GM21526 (cell line): ENCODE data around the gene RLIM.
"Not testable (repeated sequence)": the region's sequence is repeated elsewhere in the genome, so short reads cannot be mapped to it uniquely, and the experiment has no call there.

ENCODE experiments used
- ATAC-seq: cut with Tn5 transposase; IDR thresholded peaks from one replicate; pipeline ENCODE4 v1.9.1; 2021; ENCODE audit warnings: moderate library complexity; ENCODE audit not compliant: unreplicated experiment, low FRiP score

Gene RLIM

GRCh38 chrX:74614093-74614909 lies at the start of gene RLIM:
Gene RLIM, minus strand, starts transcription at chrX:74614624. Its CDS starts 18,647 bp downstream, at chrX:74595977.
- ATAC-seq: peak; percentile 91

DNA sequence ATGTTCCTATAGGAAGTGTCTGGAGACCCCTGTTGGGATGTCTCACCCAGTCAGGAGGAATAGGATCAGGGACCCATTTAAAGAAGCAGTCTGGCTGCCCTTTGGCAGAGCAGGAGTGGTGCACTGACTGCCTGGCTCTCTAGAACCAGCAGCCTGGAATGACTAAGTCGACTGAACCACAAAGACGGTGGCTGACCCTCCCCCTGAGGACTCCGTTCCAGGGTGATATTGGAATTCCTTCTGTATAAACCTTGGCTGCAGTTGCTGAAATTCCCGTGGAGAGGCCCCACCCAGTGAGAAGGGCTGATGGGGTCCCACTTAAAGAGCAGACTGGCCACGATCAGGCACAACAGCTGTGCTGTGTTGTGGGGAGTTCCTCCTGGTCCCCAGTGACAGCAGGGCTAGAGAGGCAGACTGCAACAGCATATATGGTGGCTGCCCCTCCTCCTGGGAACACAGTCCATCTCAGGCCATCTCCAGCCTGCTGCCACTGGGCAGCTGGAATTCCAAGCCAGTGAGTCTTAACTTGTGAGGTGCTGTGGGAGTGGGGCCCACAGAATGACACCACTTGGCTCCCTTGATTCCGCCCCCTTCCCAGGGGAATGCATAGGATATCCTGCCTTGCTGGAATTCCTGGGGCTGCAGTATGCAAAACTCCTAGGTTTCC lies 41.8 kb upstream of the RLIM start:
- ATAC-seq: no peak

DNA sequence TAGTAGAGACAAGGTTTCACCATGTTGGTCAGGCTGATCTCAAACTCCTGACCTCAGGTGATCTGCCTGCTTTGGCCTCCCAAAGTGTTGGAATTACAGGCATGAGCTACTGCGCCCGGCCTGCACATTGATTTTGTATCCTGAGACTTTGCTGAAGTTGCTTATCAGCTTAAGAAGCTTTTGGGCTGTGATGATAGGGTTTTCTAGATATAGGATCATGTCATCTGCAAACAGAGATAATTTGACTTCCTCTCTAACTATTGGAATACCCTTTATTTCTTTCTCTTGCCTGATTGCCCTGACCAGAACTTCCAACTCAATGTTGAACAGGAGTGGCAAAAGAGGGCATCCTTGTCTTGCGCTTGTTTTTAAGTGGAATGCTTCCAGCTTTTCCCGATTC lies 40.5 kb upstream of the RLIM start:
- not testable (repeated sequence) for ATAC-seq

DNA sequence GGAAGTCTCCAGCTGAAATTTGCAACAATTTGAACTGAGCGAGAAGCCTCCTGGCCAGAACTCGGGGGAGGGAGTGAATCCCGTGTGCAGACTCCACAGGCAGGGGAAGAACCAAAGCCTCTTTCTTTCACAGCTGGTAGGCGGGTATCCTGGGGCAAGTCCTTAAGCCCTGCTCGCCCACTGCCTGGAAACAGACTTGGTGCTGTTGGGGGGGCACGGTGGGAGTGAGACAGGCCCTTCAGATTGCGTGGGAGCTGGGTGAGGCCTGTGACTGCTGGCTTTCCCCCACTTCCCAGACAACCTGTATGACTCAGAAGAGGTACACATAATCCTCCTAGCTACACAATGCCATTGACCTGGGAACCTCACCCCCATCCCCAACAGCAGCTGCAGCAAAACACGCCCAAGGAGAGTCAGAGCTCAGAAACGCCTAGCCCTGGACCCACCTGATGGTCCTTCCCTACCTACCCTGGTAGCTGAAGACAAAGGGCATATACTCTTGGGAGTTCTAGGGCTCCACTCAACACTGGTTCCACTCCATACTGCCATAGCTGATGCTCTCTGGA lies 22.4 kb upstream of the RLIM start:
- no peak for ATAC-seq

GRCh38 chrX:74613370-74614092 lies 893 bp downstream of the RLIM start:
- no peak for ATAC-seq

DNA sequence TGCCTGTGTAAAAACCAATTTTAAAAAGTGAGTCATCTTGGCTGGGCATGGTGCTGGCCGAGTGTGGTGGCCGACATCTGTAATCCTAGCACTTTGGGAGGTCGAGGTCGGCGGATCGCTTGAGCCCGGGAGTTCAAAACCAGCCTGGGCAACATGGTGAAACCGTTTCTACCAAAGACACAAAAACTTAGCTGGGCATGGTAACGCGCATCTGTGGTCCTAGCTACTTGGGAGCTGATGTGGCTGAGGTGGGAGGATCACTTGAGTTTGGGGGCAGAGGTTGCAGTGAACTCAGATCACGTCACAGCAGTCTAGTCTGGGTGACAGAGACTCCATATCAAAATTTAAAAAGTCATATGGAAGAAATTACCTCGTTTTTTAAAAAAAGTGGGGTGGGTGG lies 7.6 kb downstream of the RLIM start:
- ATAC-seq: no peak

- ATAC-seq: no peak
These were observed 8.1 kb downstream of the RLIM start for GRCh38 chrX:74606342-74606741.

DNA sequence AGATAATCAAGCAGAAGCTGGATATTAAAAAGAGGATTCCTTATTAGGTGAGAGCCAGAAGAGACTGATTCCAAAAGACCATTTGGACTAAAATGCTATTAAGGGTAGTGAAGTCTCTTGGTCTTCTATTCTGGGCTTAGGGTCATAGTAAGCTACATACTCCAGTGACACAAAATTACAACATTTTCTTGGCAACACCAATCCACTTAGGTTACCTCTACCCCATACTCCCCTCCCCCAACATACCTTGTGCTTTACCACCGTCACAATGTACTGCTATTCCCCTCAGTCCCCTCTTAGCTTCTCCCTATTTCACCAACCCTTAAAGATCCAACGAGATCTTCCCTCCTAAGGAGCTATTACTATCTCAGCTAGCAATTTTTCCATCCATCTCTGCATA lies 11.4 kb downstream of the RLIM start:
- ATAC-seq: no peak

GRCh38 chrX:74602142-74602541 lies 12.3 kb downstream of the RLIM start:
- ATAC-seq: no peak

GRCh38 chrX:74593593-74593992 lies 20.8 kb downstream of the RLIM start:
- no peak for ATAC-seq

DNA sequence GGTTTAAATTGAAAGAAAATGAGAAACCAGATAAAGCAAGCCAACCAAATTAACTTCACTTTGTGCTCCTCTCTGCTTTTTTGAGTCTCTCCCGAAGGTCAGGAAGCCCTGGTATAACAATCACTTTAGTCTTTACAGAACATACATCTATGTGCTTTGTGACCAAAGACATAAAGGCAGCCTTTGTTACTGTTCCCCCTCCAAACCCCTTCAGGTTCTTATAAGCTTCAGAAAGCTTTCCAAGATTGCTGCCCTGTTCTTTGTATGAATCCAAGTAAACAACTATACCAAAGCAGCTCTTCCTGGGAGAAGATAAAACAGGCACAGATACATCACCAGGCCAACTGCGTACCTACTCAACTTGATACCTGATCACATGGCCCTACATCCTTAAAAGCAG lies 28.7 kb downstream of the RLIM start:
- ATAC-seq: no peak

- no peak for ATAC-seq
These were observed 34.7 kb downstream of the RLIM start for GRCh38 chrX:74579597-74580198.

- no peak for ATAC-seq
These were observed 36.3 kb downstream of the RLIM start for GRCh38 chrX:74578137-74578536.

DNA sequence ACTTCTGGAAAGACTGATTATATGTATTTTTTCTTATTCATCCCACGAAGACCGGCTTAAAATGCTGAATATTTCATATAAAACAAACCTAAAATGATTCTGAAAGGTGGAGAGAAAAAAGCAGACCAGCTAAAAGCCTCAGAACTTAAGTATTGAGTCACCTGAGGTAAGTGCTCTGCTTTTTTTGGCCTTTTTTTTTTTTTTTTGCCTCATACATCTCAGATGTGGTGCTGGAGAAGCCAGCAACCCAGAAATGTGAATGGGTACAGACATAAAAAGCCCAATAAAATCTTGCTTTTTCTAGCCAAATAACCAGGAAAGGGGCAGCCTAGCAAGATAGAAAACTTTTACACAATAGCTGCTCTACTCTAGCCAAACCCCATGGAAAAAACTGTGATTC lies 57.0 kb downstream of the RLIM start:
- ATAC-seq: no peak

- no peak for ATAC-seq
These were observed 62.5 kb downstream of the RLIM start for GRCh38 chrX:74551934-74552333.

DNA sequence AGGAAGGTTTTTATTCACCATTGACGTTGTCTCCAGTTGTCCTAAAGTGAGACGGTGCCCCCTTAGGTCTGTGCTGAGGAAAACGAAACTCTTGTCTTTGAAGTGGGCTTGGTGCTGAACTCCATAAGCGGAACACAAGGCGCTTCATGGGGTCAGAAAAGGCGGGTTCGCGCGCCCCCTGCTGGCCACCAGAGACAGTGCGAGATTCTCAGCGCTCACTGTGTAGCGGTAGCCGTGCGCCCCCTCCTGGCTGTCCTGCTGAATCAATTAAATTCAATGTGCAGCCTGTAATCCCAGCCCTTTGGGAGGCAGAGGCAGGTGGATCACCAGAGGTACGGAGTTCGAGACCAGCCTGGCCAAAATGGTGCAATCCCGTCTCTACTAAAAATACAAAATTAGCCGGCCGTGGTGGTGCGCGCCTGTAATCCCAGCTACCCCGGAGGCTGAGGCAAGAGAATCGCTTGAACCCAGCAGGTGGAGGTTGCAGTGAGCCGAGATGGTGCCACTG lies 64.1 kb downstream of the RLIM start:
- ATAC-seq: peak; percentile 86

GRCh38 chrX:74546984-74547383 lies 67.4 kb downstream of the RLIM start:
- no peak for ATAC-seq

DNA sequence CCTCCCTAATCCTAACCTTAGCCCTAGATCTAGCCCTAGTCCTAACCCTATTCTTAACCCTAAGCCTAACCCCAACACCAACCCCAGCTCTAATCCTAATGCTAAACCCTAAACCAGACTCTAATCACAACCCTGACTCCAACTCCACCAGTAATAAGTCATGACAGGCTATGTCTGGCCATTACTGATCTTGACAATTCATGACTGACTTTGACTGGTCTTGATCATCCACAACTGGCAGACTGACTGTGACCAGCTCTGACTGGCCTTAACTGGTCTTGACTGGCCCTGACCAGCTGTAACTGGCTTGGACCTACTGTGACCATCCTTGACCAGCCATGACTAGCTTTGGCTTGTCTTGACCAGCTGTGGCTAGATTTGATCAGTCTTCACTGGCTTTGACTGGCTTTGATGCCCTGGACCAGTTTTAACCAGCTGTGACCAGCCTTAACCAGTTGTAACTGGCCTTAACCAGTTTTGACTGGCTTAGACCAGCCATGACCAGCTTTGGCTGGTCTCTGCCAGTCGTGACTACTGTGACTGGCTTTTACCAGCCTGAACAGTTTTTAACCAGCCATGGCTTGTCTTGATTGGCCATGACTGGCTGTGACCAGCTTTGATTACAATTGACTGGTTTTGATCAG lies 68.4 kb downstream of the RLIM start:
- ATAC-seq: no peak

DNA sequence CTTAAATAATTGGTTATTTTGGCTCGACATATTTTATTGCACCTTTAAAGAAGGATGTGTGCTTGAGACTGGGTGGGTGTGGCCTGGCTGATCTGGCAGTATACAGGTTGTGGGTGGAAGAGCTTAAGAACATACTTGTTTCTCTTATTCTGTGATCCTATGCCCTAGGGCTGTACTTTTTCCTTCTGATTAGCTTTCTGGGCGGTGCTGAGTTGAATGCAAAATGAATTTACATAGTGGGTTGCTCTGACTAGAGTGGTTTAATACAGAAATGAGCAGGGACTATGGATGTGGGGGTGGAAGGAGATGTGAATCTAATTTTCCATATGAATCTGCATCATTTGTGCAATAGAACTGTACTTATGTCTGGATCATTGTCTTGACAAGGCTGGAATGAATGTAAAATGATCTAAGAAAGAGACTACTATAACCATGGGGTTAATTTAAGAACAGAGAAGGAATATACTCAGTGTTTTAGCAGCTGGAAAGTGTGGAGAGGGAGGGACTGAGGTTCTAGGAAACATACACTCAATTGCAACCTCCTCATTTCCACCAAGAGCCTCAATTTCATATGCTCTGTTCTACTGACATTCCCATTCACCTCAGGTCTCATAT lies 73.7 kb downstream of the RLIM start:
- no peak for ATAC-seq
